Endothelial cell of umbilical vein (primary cell): Measurements from ENCODE around the gene DNAJB12. TPM values are rescaled to one million over a fixed set of nuclear protein-coding genes. Genes with fewer than 3 reads are reported as not detected.

Experiments used
- BruUV-seq: library from RNA; stranded (reverse); fragments of 400-500 nt; replicated peaks from 2 replicates; lab custom pipeline; 2021; lab: Mats Ljungman, UMichigan
- CTCF ChIA-PET: fragments of 300-600, 350-600 bp; sonication (Branson Sonifier 250); formaldehyde crosslinking; loops from one replicate; lab custom pipeline; 2021; ENCODE audit warnings: antibody characterized with exemption, inconsistent platforms; lab: Charles Lee
- POLR2A ChIA-PET: fragments of 300-600, 350-600 bp; sonication (Branson Sonifier 250); formaldehyde crosslinking; loops from one replicate; lab custom pipeline; 2021; ENCODE audit warnings: antibody characterized with exemption, inconsistent platforms; lab: Charles Lee
- DNase-seq: peaks from one replicate; pipeline ENCODE4 v3.0.0-alpha.2; 2011; ENCODE audit warnings: low read depth, low spot score
- FAIRE-seq: peaks from 2 replicates; lab custom pipeline; 2011; peaks lifted over from hg19 to GRCh38; lab: Jason Lieb, UNC
- H2AFZ ChIP-seq: 2 replicates; pipeline ENCODE4 v1.6.0; 2012; ENCODE audit warnings: low read depth, low read length, control low read depth, inconsistent platforms
- H3K27ac ChIP-seq: 2 replicates; pipeline ENCODE4 v1.5.1; 2011; ENCODE audit warnings: low read depth, mild to moderate bottlenecking, control low read depth, low read length, moderate library complexity; ENCODE audit not compliant: insufficient read depth
- H3K27me3 ChIP-seq, 2 experiments: 2 replicates each; pipeline versions ENCODE4 v1.6.0 to v1.6.1; 2011; ENCODE audit warnings: low read length in 2 of 2, mixed read lengths in 1 of 2; ENCODE audit not compliant: control insufficient read depth in 2 of 2, insufficient read depth in 2 of 2
- H3K36me3 ChIP-seq, 2 experiments: 2 replicates in 1 of 2; 3 replicates in 1 of 2; pipeline ENCODE4 v1.5.1; 2011; ENCODE audit warnings: low read length in 2 of 2, mild to moderate bottlenecking in 1 of 2, moderate library complexity in 1 of 2; ENCODE audit not compliant: control insufficient read depth in 2 of 2, insufficient read depth in 2 of 2; ENCODE audit errors: extremely low read depth in 1 of 2
- H3K4me1 ChIP-seq: 3 replicates; pipeline ENCODE4 v1.5.1; 2011; ENCODE audit warnings: mild to moderate bottlenecking, low read length; ENCODE audit not compliant: control insufficient read depth, insufficient read depth; ENCODE audit errors: extremely low read depth
- H3K4me2 ChIP-seq: 2 replicates; pipeline ENCODE4 v1.6.1; 2011; ENCODE audit warnings: low read length, control low read depth, mixed read lengths; ENCODE audit not compliant: insufficient read depth
- H3K4me3 ChIP-seq, 3 experiments: fragments of 200-600 bp in 1 of 3; sonication (generic), shearing (Covaris generic) in 1 of 3; replicated peaks in 1 of 3; 2 replicates each; pipeline ENCODE4 v1.5.1; 2011 to 2016; ENCODE audit warnings: control low read depth in 3 of 3, low read length in 3 of 3, mild to moderate bottlenecking in 2 of 3, inconsistent platforms in 1 of 3, low read depth in 1 of 3, moderate library complexity in 1 of 3; ENCODE audit not compliant: insufficient read depth in 1 of 3
- H3K79me2 ChIP-seq: 2 replicates; pipeline ENCODE4 v1.6.0; 2012; ENCODE audit warnings: low read length, inconsistent platforms; ENCODE audit not compliant: control insufficient read depth, insufficient read depth
- H3K9ac ChIP-seq: replicated peaks from 2 replicates; pipeline ENCODE3; 2011; ENCODE audit warnings: low read length, control low read depth; ENCODE audit not compliant: insufficient read depth; ENCODE audit errors: extremely low read depth
- H3K9me1 ChIP-seq: replicated peaks from 3 replicates; pipeline ENCODE4 v1.6.0; 2011; ENCODE audit warnings: mild to moderate bottlenecking, low read length; ENCODE audit not compliant: control insufficient read depth, insufficient read depth; ENCODE audit errors: extremely low read depth
- H3K9me3 ChIP-seq: replicated peaks from 2 replicates; pipeline ENCODE4 v1.5.1; 2012; ENCODE audit warnings: low read length, inconsistent platforms; ENCODE audit not compliant: control insufficient read depth, insufficient read depth
- H4K20me1 ChIP-seq: replicated peaks from 2 replicates; pipeline ENCODE3; 2011; ENCODE audit warnings: mild to moderate bottlenecking, low read length; ENCODE audit not compliant: control insufficient read depth, insufficient read depth; ENCODE audit errors: extremely low read depth
- EZH2 ChIP-seq: IDR thresholded peaks from 2 replicates; pipeline ENCODE4 v1.6.1; 2012; ENCODE audit warnings: borderline replicate concordance, low read depth, mild to moderate bottlenecking, moderate library complexity, low read length, inconsistent platforms; ENCODE audit not compliant: severe bottlenecking
- FOS ChIP-seq: IDR thresholded peaks from 2 replicates; pipeline ENCODE4 v1.6.1; 2011; ENCODE audit warnings: mild to moderate bottlenecking, low read length, moderate library complexity, borderline replicate concordance; ENCODE audit not compliant: insufficient read depth
- GATA2 ChIP-seq: IDR thresholded peaks from 2 replicates; pipeline ENCODE4 v1.7.0; 2011; ENCODE audit warnings: low read depth, mild to moderate bottlenecking, moderate library complexity, mixed read lengths, low read length; ENCODE audit not compliant: insufficient read length, insufficient read depth
- JUN ChIP-seq: IDR thresholded peaks from 2 replicates; pipeline ENCODE4 v1.6.1; 2011; ENCODE audit warnings: borderline replicate concordance, low read depth; ENCODE audit not compliant: insufficient read length, insufficient read depth
- MYC ChIP-seq: IDR thresholded peaks from one replicate; pipeline ENCODE4 v1.6.1; 2011; ENCODE audit warnings: mild to moderate bottlenecking, low read depth, low read length
- POLR2A ChIP-seq: IDR thresholded peaks from 2 replicates; pipeline ENCODE4 v1.6.1; 2012; ENCODE audit warnings: low read depth, mild to moderate bottlenecking, control low read depth, low read length
- POLR2AphosphoS5 ChIP-seq: IDR thresholded peaks from 2 replicates; pipeline ENCODE4 v1.6.1; 2012; ENCODE audit warnings: low read depth, mild to moderate bottlenecking, control low read depth, low read length, moderate library complexity; ENCODE audit not compliant: insufficient read depth
- dilution Hi-C: fragments of 300-500 bp; cut with MboI; formaldehyde crosslinking; loops from one replicate; pipeline ENCODE4 v1.15.0; 2019; ENCODE audit warnings: low sequenced_read_pairs; ENCODE audit not compliant: extremely low pct_ligation_motif_present
- intact Hi-C: fragments of 100-400 bp; cut with micrococcal nuclease; formaldehyde crosslinking; loops from one replicate; pipeline ENCODE4 v1.10.0; 2022
- polyA plus RNA-seq, 4 experiments: library from polyadenylated mRNA; depleted of rRNA in 3 of 4; stranded (reverse) in 3 of 4; unstranded in 1 of 4; fragments of >200 nt; gene quantifications; 2 replicates each; pipeline versions ENCODE4 v1.2.1 to v1.2.3, GENCODE V29; 2011 to 2012; ENCODE audit warnings: missing spikeins in 1 of 4
- total RNA-seq: library from RNA; stranded (reverse); gene quantifications from 2 replicates; pipeline ENCODE4 v1.2.3, GENCODE V29; 2021
- TF ChIP-seq, protein P1 (sequence below), 2 donors: IDR thresholded peaks; 1 replicate in 1 of 2; 2 replicates in 1 of 2; pipeline ENCODE4 v1.5.1; 2011; ENCODE audit warnings: low read length in 2 of 2, mild to moderate bottlenecking in 2 of 2, moderate library complexity in 2 of 2, control low read depth in 1 of 2, inconsistent platforms in 1 of 2, low read depth in 1 of 2; ENCODE audit not compliant: insufficient read depth in 1 of 2; ENCODE audit errors: extremely low read depth in 1 of 2
- TF ChIP-seq, protein P2 (sequence below): IDR thresholded peaks from 2 replicates; pipeline ENCODE4 v1.6.1; 2011; ENCODE audit not compliant: insufficient read depth, insufficient read length

The DNAJB12 gene
- total and polyA plus RNA-seq, 2 donors (not counting 3 experiments of a cell fraction or from before 2014, with no cell fraction given) = 27.2 to 44.2 TPM

DNA sequence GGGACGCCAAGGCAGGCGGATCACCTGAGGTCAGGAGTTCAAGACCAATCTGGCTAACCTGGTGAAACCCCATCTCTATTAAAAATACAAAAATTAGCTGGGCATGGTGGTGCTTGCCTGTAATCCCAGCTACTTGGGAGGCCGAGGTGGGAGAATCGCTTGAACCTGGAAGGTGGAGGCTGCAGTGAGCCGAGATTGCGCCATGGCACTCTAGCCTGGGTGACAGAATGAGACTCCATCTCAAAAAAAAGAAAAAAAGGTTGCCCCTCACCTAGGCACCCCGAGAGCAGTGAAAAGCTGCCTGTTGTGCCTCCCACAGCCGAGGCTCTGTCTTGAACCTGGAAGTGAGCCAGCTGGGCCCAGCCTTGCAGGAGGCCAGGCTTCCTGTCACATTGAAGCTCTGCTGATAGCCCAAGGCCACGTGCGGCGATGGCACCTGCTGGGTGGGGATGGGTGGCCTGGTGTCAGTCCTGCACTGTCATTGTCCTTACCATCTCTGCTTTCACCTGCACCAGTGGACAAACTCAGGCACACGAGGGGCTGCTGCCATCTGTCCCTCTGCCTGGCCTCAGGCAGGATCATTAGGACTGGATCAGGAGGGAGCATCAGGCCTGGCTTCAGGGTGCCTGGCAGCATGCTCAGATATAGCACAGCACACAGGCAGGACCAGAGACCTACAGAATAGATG, 37.8 kb downstream of the DNAJB12 start:
- Histone ChIP-seq H3K9me1 (no peaks in the 10 kb centered on the region), H3K79me2 (no peaks in the 10 kb centered on the region), H3K4me2 (no peak overlapping the region), H3K4me1 (peaks cover 55% of the 10 kb centered on the region), H3K27ac (peak overlapping the region; percentile 35), H3K36me3 (no peaks in the 10 kb centered on the region), H4K20me1 (no peaks in the 10 kb centered on the region), H3K9me3 (no peaks in the 10 kb centered on the region), H3K9ac (no peak overlapping the region), H3K4me3 (no peak overlapping the region), H3K27me3 (no peaks in the 10 kb centered on the region), H2AFZ (peak overlapping the region; percentile 33)
- DNase-seq = peak; percentile 61
- ChIA-PET POLR2A (interaction anchor here (2.0 kb wide), 1 partner anchor 43 kb away, joined by 8 read pairs; the partner anchor contains the start of gene DDIT4), CTCF (interaction anchor here (0.9 to 1.0 kb wide), 2 partner anchors 9 to 41 kb away, joined by 3 to 7 read pairs; no protein-coding TSS in a partner anchor)
- BruUV-seq = no TSS peak
- no peak for TF ChIP-seq POLR2A
- TF ChIP-seq, protein P1, sequence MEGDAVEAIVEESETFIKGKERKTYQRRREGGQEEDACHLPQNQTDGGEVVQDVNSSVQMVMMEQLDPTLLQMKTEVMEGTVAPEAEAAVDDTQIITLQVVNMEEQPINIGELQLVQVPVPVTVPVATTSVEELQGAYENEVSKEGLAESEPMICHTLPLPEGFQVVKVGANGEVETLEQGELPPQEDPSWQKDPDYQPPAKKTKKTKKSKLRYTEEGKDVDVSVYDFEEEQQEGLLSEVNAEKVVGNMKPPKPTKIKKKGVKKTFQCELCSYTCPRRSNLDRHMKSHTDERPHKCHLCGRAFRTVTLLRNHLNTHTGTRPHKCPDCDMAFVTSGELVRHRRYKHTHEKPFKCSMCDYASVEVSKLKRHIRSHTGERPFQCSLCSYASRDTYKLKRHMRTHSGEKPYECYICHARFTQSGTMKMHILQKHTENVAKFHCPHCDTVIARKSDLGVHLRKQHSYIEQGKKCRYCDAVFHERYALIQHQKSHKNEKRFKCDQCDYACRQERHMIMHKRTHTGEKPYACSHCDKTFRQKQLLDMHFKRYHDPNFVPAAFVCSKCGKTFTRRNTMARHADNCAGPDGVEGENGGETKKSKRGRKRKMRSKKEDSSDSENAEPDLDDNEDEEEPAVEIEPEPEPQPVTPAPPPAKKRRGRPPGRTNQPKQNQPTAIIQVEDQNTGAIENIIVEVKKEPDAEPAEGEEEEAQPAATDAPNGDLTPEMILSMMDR (IDR thresholded peaks at IDR 0.05; ENCODE audit: extremely low read depth in 1 of 2, insufficient read depth in 1 of 2, low read depth in 1 of 2, low read length in 2 of 2) = no peak
- TF ChIP-seq, protein P2, sequence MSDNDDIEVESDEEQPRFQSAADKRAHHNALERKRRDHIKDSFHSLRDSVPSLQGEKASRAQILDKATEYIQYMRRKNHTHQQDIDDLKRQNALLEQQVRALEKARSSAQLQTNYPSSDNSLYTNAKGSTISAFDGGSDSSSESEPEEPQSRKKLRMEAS = peak; percentile 68
- intact Hi-C loops = loop anchor here (5.0 kb wide), 1 partner anchor 145 kb away; no protein-coding TSS in a partner anchor
- dilution Hi-C loops = no loop called here
- FAIRE-seq = peak; percentile 74

DNA sequence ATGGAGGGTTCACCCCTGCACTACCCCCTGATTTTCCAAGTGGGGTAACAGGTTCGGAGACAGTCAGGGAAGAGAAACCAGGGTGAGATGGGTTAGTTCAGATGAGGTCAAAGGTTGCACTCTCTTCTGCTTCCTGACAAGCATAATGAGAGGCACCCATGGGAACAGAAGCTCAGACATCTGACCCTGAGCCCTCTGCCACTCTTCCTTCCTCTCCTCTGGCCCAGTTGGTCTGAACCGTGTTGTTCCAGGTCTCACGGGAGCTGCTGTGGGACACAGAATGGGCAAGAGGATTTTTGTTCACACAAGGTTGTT, 38.4 kb downstream of the DNAJB12 start:
- dilution Hi-C loops (no loop called here), intact Hi-C loops (loop anchor here (5.0 kb wide), 1 partner anchor 144 kb away; no protein-coding TSS in a partner anchor)
- no peak for FAIRE-seq
- H4K20me1 ChIP-seq = no peaks in the 10 kb centered on the region
- no peaks in the 10 kb centered on the region for H3K9me3 ChIP-seq
- no peak for DNase-seq
- no peak overlapping the region for H3K9ac ChIP-seq
- no peak overlapping the region for H2AFZ ChIP-seq
- no TSS peak for BruUV-seq
- POLR2A ChIA-PET = interaction anchor here (1.5 to 2.0 kb wide), 2 partner anchors 42 to 43 kb away, joined by 3 to 8 read pairs; partner anchors contain the start of gene DDIT4
- H3K36me3 ChIP-seq = no peaks in the 10 kb centered on the region
- TF ChIP-seq POLR2A (no peak), POLR2AphosphoS5 (no peak), GATA2 (no peak), MYC (no peak), FOS (no peak), JUN (no peak), EZH2 (no peak)
- TF ChIP-seq, protein P1 (IDR thresholded peaks at IDR 0.05; ENCODE audit: extremely low read depth in 1 of 2, insufficient read depth in 1 of 2, low read depth in 1 of 2, low read length in 2 of 2) = no peak
- TF ChIP-seq, protein P2 = no peak
- CTCF ChIA-PET = interaction anchor here (0.9 to 1.0 kb wide), 2 partner anchors 9 to 41 kb away, joined by 3 to 7 read pairs; no protein-coding TSS in a partner anchor
- no peaks in the 10 kb centered on the region for H3K9me1 ChIP-seq
- no peak overlapping the region for H3K4me3 ChIP-seq
- H3K27ac ChIP-seq = peak overlapping the region; percentile 35
- no peaks in the 10 kb centered on the region for H3K79me2 ChIP-seq
- no peaks in the 10 kb centered on the region for H3K27me3 ChIP-seq
- H3K4me2 ChIP-seq = no peak overlapping the region
- H3K4me1 ChIP-seq = peaks cover 50% of the 10 kb centered on the region
